ENCODE data around the gene ACO1.
A peak's percentile ranks its signal among the peaks of the same experiment; 100 is the strongest.
"Not testable (repeated sequence)": the region's sequence is repeated elsewhere in the genome, so short reads cannot be mapped to it uniquely, and the experiment has no call there.

The ACO1 gene

DNA sequence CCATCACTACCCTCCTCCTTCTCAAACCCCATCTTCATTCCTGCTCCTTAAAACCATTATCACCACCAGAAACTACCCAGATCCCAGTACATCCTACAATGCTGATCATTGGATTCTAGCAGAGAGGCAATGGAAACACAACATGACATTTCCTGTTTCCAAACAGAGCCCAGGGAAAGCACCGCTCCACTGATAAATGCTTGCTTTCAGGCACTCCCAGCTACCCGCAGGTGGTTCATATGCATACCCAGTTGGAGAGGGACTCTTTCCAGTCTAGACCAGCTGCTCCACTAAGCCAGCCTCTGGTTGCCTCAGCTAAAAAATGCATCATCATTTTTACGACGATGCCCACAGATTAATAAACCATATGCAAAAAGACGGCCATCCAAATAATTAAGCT, 39.2 kb upstream of the ACO1 start:
- H3K36me3 ChIP-seq (ENCODE audit: control insufficient read depth, insufficient read depth, low read length), result no peaks in the 10 kb centered on the region
- no peaks in the 10 kb centered on the region for H3K27me3 ChIP-seq (replicated peaks; ENCODE audit: control insufficient read depth, insufficient read depth, low read length)
- H3K4me3 ChIP-seq (replicated peaks; ENCODE audit: low read depth, low read length), result no peak overlapping the region
- TF ChIP-seq, protein P1, sequence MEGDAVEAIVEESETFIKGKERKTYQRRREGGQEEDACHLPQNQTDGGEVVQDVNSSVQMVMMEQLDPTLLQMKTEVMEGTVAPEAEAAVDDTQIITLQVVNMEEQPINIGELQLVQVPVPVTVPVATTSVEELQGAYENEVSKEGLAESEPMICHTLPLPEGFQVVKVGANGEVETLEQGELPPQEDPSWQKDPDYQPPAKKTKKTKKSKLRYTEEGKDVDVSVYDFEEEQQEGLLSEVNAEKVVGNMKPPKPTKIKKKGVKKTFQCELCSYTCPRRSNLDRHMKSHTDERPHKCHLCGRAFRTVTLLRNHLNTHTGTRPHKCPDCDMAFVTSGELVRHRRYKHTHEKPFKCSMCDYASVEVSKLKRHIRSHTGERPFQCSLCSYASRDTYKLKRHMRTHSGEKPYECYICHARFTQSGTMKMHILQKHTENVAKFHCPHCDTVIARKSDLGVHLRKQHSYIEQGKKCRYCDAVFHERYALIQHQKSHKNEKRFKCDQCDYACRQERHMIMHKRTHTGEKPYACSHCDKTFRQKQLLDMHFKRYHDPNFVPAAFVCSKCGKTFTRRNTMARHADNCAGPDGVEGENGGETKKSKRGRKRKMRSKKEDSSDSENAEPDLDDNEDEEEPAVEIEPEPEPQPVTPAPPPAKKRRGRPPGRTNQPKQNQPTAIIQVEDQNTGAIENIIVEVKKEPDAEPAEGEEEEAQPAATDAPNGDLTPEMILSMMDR (IDR thresholded peaks at IDR 0.05; ENCODE audit: insufficient read depth, low read length, poor library complexity, severe bottlenecking), result no peak
- no peak for DNase-seq (ENCODE audit: extremely low read depth, insufficient read length)

DNA sequence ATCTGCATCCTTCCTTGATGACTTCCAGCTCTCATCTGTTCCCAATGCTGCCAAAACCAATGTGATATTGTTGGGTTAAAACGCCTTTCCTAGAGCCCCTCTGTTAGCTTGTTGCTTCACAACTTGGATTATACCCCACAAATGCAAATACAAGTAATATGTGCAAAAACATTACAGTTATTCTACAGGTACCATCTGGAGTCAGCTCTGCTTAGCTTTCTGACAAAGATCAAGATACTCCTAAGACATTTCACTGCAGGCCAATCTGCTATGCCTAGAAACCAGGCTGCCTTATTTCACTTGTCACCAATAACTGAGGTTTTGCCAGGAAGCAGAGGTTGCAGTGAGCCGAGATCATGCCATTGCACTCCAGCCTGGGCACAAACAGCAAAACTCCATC, 36.9 kb upstream of the ACO1 start:
- H3K27me3 ChIP-seq (replicated peaks; ENCODE audit: control insufficient read depth, insufficient read depth, low read length), result no peaks in the 10 kb centered on the region
- TF ChIP-seq, protein P1 (IDR thresholded peaks at IDR 0.05; ENCODE audit: insufficient read depth, low read length, poor library complexity, severe bottlenecking), result no peak
- H3K36me3 ChIP-seq (ENCODE audit: control insufficient read depth, insufficient read depth, low read length), result no peaks in the 10 kb centered on the region
- no peak overlapping the region for H3K4me3 ChIP-seq (replicated peaks; ENCODE audit: low read depth, low read length)
- DNase-seq (ENCODE audit: extremely low read depth, insufficient read length), result no peak

DNA sequence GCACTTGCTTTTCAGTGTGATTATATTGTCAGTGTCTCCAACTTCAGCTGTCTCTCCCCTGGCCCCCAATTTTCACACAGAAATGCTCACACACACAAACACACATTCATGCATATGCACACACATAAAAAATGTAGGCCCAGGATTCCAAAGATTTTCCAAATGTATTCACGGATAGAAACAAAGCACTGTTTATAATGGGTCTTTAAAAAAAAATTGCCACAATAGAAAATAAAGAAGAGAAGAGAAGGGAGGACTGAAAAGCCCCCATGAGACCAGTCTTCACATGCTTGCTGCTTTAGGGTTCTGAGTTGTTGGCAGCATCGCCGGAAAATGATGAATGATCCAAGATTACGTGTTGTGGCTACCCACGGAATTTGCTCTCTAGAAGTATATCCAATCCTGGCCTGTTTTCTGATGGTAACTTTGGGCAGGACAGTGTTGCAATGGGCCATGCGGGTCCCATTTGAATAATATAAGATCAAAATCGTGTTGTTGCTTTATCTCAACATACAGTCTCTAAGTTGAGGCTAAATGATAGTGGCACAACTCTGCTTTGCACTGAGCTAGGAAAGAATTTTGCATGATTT, 36.2 kb upstream of the ACO1 start:
- no peaks in the 10 kb centered on the region for H3K36me3 ChIP-seq (ENCODE audit: control insufficient read depth, insufficient read depth, low read length)
- no peak overlapping the region for H3K4me3 ChIP-seq (replicated peaks; ENCODE audit: low read depth, low read length)
- no peaks in the 10 kb centered on the region for H3K27me3 ChIP-seq (replicated peaks; ENCODE audit: control insufficient read depth, insufficient read depth, low read length)
- no peak for DNase-seq (ENCODE audit: extremely low read depth, insufficient read length)
- TF ChIP-seq, protein P1 (IDR thresholded peaks at IDR 0.05; ENCODE audit: insufficient read depth, low read length, poor library complexity, severe bottlenecking), result no peak

DNA sequence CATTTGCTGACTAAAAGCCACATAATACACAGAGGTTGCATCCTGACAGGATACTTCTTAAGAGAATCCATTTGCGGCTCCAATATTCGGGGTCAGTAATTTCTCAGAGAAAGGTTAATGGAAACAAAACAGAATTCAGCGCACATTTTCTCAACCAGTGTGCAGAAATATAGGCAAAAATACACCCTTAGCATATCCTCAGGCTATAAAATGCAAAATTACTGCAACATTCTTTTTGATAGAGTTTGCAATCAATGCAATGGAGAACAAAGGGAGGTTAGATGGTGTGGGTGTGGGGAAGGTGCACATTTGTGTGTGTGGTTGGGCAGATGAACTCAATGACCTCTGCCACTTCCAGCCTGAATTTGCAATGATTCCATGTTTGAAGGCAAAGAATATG, 35.4 kb upstream of the ACO1 start:
- DNase-seq (ENCODE audit: extremely low read depth, insufficient read length), result no peak
- Histone ChIP-seq H3K36me3 (ENCODE audit: control insufficient read depth, insufficient read depth, low read length) (no peaks in the 10 kb centered on the region), H3K27me3 (replicated peaks; ENCODE audit: control insufficient read depth, insufficient read depth, low read length) (no peaks in the 10 kb centered on the region), H3K4me3 (replicated peaks; ENCODE audit: low read depth, low read length) (no peak overlapping the region)
- TF ChIP-seq, protein P1 (IDR thresholded peaks at IDR 0.05; ENCODE audit: insufficient read depth, low read length, poor library complexity, severe bottlenecking), result no peak

DNA sequence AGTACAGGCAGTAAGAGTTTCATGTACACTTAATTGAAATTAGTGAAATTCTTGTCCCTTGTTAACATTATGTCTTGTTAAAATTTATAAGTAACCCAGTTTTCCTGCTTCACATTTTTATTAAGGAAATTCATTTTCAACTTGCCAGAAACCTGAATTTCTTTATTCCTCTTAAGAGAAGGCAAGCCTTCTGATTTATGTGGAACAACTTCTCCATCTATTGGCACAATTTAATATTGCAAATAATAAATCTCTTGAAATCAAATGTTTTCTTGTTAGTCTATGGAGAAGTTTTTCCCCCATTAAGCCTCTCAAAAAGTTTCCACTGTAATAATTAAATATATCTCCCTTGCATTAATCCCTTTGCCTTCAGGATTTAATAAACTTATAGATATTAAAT, 33.8 kb upstream of the ACO1 start:
- no peak for DNase-seq (ENCODE audit: extremely low read depth, insufficient read length)
- H3K27me3 ChIP-seq (replicated peaks; ENCODE audit: control insufficient read depth, insufficient read depth, low read length), result no peaks in the 10 kb centered on the region
- H3K4me3 ChIP-seq (replicated peaks; ENCODE audit: low read depth, low read length), result no peak overlapping the region
- H3K36me3 ChIP-seq (ENCODE audit: control insufficient read depth, insufficient read depth, low read length), result no peaks in the 10 kb centered on the region
- TF ChIP-seq, protein P1 (IDR thresholded peaks at IDR 0.05; ENCODE audit: insufficient read depth, low read length, poor library complexity, severe bottlenecking), result peak; percentile 4

DNA sequence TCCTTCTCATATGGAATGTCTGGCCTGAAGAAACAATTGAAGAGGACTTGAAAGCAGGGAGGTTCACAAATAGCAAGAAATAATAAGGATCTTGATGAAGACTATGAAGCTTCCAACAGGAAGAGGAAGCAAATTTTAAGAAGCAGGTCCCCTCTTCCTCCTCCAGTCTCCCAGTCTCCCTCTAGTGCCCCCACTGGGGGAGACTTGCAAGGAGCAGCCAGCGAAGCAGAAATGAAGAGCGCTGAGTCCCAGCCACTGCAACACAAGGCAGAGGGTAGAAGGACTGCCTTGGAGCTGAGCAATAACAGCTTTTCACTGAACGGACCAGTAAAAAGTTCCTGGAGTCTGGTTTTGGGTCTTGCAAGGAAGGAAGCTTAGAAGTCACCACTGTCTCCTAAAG, 32.6 kb upstream of the ACO1 start:
- no peaks in the 10 kb centered on the region for H3K36me3 ChIP-seq (ENCODE audit: control insufficient read depth, insufficient read depth, low read length)
- no peak overlapping the region for H3K4me3 ChIP-seq (replicated peaks; ENCODE audit: low read depth, low read length)
- DNase-seq (ENCODE audit: extremely low read depth, insufficient read length), result no peak
- H3K27me3 ChIP-seq (replicated peaks; ENCODE audit: control insufficient read depth, insufficient read depth, low read length), result no peaks in the 10 kb centered on the region
- TF ChIP-seq, protein P1 (IDR thresholded peaks at IDR 0.05; ENCODE audit: insufficient read depth, low read length, poor library complexity, severe bottlenecking), result peak; percentile 28

DNA sequence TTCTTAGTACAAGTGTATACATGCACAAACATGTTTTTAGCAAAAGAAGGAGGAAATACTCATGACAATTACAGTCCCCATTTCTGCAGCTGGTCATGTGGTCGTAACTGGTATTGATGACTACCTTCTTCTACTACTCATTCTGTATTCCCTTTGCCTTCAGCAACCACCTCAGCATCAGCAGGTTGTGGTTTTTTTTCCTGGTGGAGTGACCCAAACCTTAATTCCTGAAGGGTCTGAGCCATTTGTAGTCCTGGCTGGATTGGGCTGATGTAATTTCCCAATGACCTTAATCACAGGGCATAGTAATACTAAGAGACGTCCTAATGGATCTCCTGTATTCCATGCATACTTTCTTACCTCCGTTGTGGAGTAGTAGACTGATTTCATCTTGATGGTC, 31.0 kb upstream of the ACO1 start:
- H3K4me3 ChIP-seq (replicated peaks; ENCODE audit: low read depth, low read length); DNase-seq (ENCODE audit: extremely low read depth, insufficient read length); H3K27me3 ChIP-seq (replicated peaks; ENCODE audit: control insufficient read depth, insufficient read depth, low read length); H3K36me3 ChIP-seq (ENCODE audit: control insufficient read depth, insufficient read depth, low read length): not testable (repeated sequence)
